ENCODE results near the gene TTC24. TPM values are rescaled to one million over a fixed set of nuclear protein-coding genes. Genes with fewer than 3 reads are reported as not detected.
"Not testable (repeated sequence)": the region's sequence is repeated elsewhere in the genome, so short reads cannot be mapped to it uniquely, and the experiment has no call there.

Gene TTC24
- total and polyA plus RNA-seq, 3 experiments from 2014 or later = 2.3 to 7.4 (median 7.3) TPM

- Mint-ChIP-seq H3K9me3 (no peaks in the 10 kb centered on the region), H3K4me1 (peaks cover 2 to 5% (median 4%) of the 10 kb centered on the region in 3 donors), H3K4me3 (no peak overlapping the region), H3K27me3 (no peaks in the 10 kb centered on the region), H3K36me3 (peaks cover 0 to 3% (median 0%) of the 10 kb centered on the region in 3 donors), H3K27ac (peak overlapping the region in 1 of 8 donors; percentile 0)
- H3K9me3 ChIP-seq (ENCODE audit: low read length) = no peaks in the 10 kb centered on the region
- no peaks in the 10 kb centered on the region for H3K27me3 ChIP-seq (ENCODE audit: insufficient read depth, low read length, poor library complexity, severe bottlenecking)
- ChIA-PET CTCF (interaction anchor here (1.1 to 1.4 kb wide), 2 partner anchors 49 to 69 kb away, joined by 3 read pairs; no protein-coding TSS in a partner anchor), POLR2A (no interaction called here)
- H3K27ac ChIP-seq (ENCODE audit: low read depth, low read length) = no peak overlapping the region
- no peaks in the 10 kb centered on the region for H3K36me3 ChIP-seq (ENCODE audit: insufficient read depth, low read length)
- H3K4me3 ChIP-seq (ENCODE audit: low read length) = no peak overlapping the region
- no peak for DNase-seq
- H3K4me1 ChIP-seq (ENCODE audit: insufficient read depth, low read length) = no peaks in the 10 kb centered on the region
These were observed 29.7 kb upstream of the TTC24 start for GRCh38 chr1:156549831-156550230.

DNA sequence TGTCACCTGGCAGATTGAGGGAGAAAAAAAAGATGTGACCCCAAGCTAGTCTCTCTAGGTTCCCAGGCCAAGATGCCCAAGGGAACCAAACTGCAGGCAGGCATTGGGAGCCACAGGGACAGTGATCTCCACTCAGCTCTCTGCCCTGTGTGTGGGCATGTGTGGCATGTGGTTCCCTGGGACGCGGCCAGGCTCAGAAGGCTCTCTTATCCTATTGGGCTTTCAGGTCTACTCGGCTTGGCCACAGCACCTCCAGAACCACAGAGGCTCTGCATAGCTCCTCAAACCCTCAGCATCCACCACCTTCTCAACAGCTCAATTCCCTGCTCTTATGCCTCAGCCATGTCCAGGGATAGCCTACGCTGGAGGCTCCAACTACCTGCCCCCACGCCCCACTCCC, 29.2 kb upstream of the TTC24 start:
- H3K27me3 Mint-ChIP-seq = no peaks in the 10 kb centered on the region
- Histone ChIP-seq H3K4me1 (ENCODE audit: insufficient read depth, low read length) (no peaks in the 10 kb centered on the region), H3K36me3 (ENCODE audit: insufficient read depth, low read length) (no peaks in the 10 kb centered on the region), H3K9me3 (ENCODE audit: low read length) (no peaks in the 10 kb centered on the region), H3K27ac (ENCODE audit: low read depth, low read length) (no peak overlapping the region), H3K4me3 (ENCODE audit: low read length) (no peak overlapping the region), H3K27me3 (ENCODE audit: insufficient read depth, low read length, poor library complexity, severe bottlenecking) (no peaks in the 10 kb centered on the region)
- CTCF ChIA-PET = interaction anchor here (1.1 to 1.4 kb wide), 2 partner anchors 49 to 70 kb away, joined by 3 read pairs; no protein-coding TSS in a partner anchor
- peaks cover 0 to 3% (median 0%) of the 10 kb centered on the region in 3 donors for H3K36me3 Mint-ChIP-seq
- H3K4me1 Mint-ChIP-seq = peaks cover 2 to 5% (median 4%) of the 10 kb centered on the region in 3 donors
- no peak overlapping the region for H3K4me3 Mint-ChIP-seq
- POLR2A ChIA-PET = no interaction called here
- peak overlapping the region in 1 of 8 donors; percentile 69 for H3K27ac Mint-ChIP-seq
- no peaks in the 10 kb centered on the region for H3K9me3 Mint-ChIP-seq
- DNase-seq = no peak

GRCh38 chr1:156551066-156551643, 28.4 kb upstream of the TTC24 start:
- ChIA-PET CTCF (interaction anchor here (1.0 to 1.2 kb wide), 2 partner anchors 50 to 165 kb away, joined by 3 read pairs; partner anchors contain the start of gene MEF2D), POLR2A (no interaction called here)
- H3K4me1 Mint-ChIP-seq = peaks cover 2 to 5% (median 4%) of the 10 kb centered on the region in 3 donors
- Histone ChIP-seq H3K9me3 (ENCODE audit: low read length) (no peaks in the 10 kb centered on the region), H3K27ac (ENCODE audit: low read depth, low read length) (no peak overlapping the region), H3K4me1 (ENCODE audit: insufficient read depth, low read length) (no peaks in the 10 kb centered on the region), H3K27me3 (ENCODE audit: insufficient read depth, low read length, poor library complexity, severe bottlenecking) (no peaks in the 10 kb centered on the region), H3K36me3 (ENCODE audit: insufficient read depth, low read length) (no peaks in the 10 kb centered on the region), H3K4me3 (ENCODE audit: low read length) (no peak overlapping the region)
- H3K4me3 Mint-ChIP-seq = no peak overlapping the region
- no peak for DNase-seq
- peaks cover 0 to 3% (median 0%) of the 10 kb centered on the region in 3 donors for H3K36me3 Mint-ChIP-seq
- no peaks in the 10 kb centered on the region for H3K9me3 Mint-ChIP-seq
- H3K27me3 Mint-ChIP-seq = no peaks in the 10 kb centered on the region
- peak overlapping the region in 1 of 8 donors; percentile 12 for H3K27ac Mint-ChIP-seq

- Mint-ChIP-seq H3K27ac (peak overlapping the region in 1 of 8 donors; percentile 3), H3K36me3 (peaks cover 0 to 3% (median 0%) of the 10 kb centered on the region in 3 donors), H3K4me1 (peaks cover 2 to 5% (median 4%) of the 10 kb centered on the region in 3 donors), H3K4me3 (no peak overlapping the region), H3K9me3 (no peaks in the 10 kb centered on the region), H3K27me3 (no peaks in the 10 kb centered on the region)
- Histone ChIP-seq H3K36me3 (ENCODE audit: insufficient read depth, low read length) (no peaks in the 10 kb centered on the region), H3K27me3 (ENCODE audit: insufficient read depth, low read length, poor library complexity, severe bottlenecking) (no peaks in the 10 kb centered on the region), H3K4me3 (ENCODE audit: low read length) (no peak overlapping the region), H3K9me3 (ENCODE audit: low read length) (no peaks in the 10 kb centered on the region), H3K27ac (ENCODE audit: low read depth, low read length) (no peak overlapping the region), H3K4me1 (ENCODE audit: insufficient read depth, low read length) (no peaks in the 10 kb centered on the region)
- POLR2A ChIA-PET = no interaction called here
- DNase-seq = no peak
- CTCF ChIA-PET = interaction anchor here (1.0 to 1.2 kb wide), 2 partner anchors 51 to 166 kb away, joined by 3 read pairs; partner anchors contain the start of gene MEF2D
These were observed 27.7 kb upstream of the TTC24 start for GRCh38 chr1:156551869-156552268.

DNA sequence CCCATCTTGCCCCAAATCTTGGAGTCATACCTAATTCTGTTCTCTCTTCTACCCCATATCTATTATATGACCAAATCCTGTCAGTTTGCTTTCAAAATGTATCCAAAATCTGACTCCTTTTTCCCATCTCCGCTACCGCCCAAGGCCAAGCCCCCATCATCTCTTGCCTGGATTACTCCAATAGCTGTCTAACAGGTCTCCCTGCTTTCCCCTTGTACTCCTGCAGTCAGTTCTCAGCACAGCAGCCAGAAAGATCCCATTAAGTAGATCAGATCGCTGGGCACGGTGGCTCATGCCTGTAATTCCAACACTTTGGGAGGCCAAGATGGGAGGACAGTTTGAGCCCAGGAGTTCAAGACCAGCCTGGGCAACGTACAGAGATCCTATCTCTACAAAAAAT, 27.0 kb upstream of the TTC24 start:
- Mint-ChIP-seq H3K9me3 (no peaks in the 10 kb centered on the region), H3K27me3 (no peaks in the 10 kb centered on the region), H3K4me3 (no peak overlapping the region), H3K27ac (peak overlapping the region in 2 of 8 donors; percentile 3 to 76), H3K36me3 (peaks cover 0 to 3% (median 0%) of the 10 kb centered on the region in 3 donors), H3K4me1 (peaks cover 2 to 5% (median 4%) of the 10 kb centered on the region in 3 donors)
- ChIA-PET POLR2A (no interaction called here), CTCF (no interaction called here)
- H3K27me3 ChIP-seq (ENCODE audit: insufficient read depth, low read length, poor library complexity, severe bottlenecking) = no peaks in the 10 kb centered on the region
- H3K4me1 ChIP-seq (ENCODE audit: insufficient read depth, low read length) = no peaks in the 10 kb centered on the region
- no peak overlapping the region for H3K4me3 ChIP-seq (ENCODE audit: low read length)
- H3K27ac ChIP-seq (ENCODE audit: low read depth, low read length) = no peak overlapping the region
- no peak for DNase-seq
- H3K36me3 ChIP-seq (ENCODE audit: insufficient read depth, low read length) = no peaks in the 10 kb centered on the region
- no peaks in the 10 kb centered on the region for H3K9me3 ChIP-seq (ENCODE audit: low read length)

GRCh38 chr1:156552937-156553336, 26.6 kb upstream of the TTC24 start:
- H3K4me3 ChIP-seq (ENCODE audit: low read length); H3K36me3 Mint-ChIP-seq; H3K27ac ChIP-seq (ENCODE audit: low read depth, low read length); DNase-seq; CTCF ChIA-PET; H3K36me3 ChIP-seq (ENCODE audit: insufficient read depth, low read length); H3K9me3 Mint-ChIP-seq; H3K27me3 Mint-ChIP-seq; H3K27me3 ChIP-seq (ENCODE audit: insufficient read depth, low read length, poor library complexity, severe bottlenecking); H3K4me3 Mint-ChIP-seq; POLR2A ChIA-PET; H3K4me1 ChIP-seq (ENCODE audit: insufficient read depth, low read length); H3K4me1 Mint-ChIP-seq; H3K9me3 ChIP-seq (ENCODE audit: low read length): not testable (repeated sequence)
- peak overlapping the region in 3 of 8 donors; percentile 58 to 96 (median 59) for H3K27ac Mint-ChIP-seq

DNA sequence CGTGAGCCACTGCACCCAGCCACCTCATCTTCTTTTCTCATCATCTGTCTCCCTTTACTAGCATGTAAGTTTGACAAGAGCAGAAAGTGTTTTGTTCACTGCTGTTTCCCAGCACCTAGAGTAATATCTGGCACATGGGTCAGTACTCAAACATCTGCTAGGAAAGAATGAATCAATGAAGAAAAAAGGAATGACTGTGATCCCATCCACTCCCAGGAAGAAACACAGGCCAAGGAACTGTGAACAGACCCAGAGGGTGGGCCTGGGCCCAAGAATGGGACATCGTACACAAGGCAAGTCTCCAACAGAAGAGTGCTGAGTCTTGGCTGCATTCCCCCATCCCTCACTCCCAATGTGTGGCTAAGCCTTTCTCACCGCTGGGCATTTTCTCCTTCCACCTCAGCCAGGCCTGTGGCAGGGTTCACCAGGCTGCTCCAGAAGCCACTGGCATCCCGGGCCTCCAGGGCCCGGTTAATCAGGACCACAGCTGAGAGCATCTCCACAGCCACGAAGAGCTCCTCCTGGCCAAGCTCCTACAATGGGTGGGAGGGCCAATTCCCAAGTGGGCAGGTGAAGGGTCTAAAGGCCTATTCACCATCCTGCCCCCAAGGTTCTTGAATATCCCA, 25.6 kb upstream of the TTC24 start:
- POLR2A ChIA-PET = interaction anchor here (0.6 kb wide), 1 partner anchor 58 kb away, joined by 3 read pairs; no protein-coding TSS in a partner anchor
- no peak overlapping the region for H3K27ac ChIP-seq (ENCODE audit: low read depth, low read length)
- H3K4me3 ChIP-seq (ENCODE audit: low read length) = no peak overlapping the region
- CTCF ChIA-PET = interaction anchor here (0.7 kb wide), 1 partner anchor 13 kb away, joined by 3 read pairs; no protein-coding TSS in a partner anchor
- H3K4me1 ChIP-seq (ENCODE audit: insufficient read depth, low read length) = no peaks in the 10 kb centered on the region
- Mint-ChIP-seq H3K27me3 (no peaks in the 10 kb centered on the region), H3K27ac (peak overlapping the region in 2 of 8 donors; percentile 10 to 93), H3K4me1 (peaks cover 2 to 5% (median 4%) of the 10 kb centered on the region in 3 donors), H3K9me3 (no peaks in the 10 kb centered on the region), H3K4me3 (no peak overlapping the region), H3K36me3 (peaks cover 0 to 3% (median 0%) of the 10 kb centered on the region in 3 donors)
- no peaks in the 10 kb centered on the region for H3K36me3 ChIP-seq (ENCODE audit: insufficient read depth, low read length)
- no peaks in the 10 kb centered on the region for H3K9me3 ChIP-seq (ENCODE audit: low read length)
- no peak for DNase-seq
- H3K27me3 ChIP-seq (ENCODE audit: insufficient read depth, low read length, poor library complexity, severe bottlenecking) = no peaks in the 10 kb centered on the region

DNA sequence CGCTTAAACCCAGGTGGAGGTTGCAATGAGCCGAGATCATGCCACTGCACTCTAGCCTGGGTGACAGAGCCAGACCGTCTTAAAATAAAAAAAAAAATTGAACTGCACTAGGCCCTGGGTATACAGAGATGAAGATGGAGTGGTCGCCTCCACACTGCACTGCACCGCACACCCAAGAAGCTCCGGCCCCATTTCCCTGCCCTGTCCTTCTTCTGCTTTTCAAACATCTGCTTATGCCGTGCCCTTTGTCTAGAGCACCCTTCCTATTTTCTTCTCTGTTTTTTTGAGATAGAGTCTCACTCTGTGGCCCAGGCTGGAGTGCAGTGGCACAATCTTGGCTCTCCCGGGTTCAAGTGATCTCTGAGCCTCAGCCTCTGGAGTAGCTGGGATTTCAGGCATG, 24.6 kb upstream of the TTC24 start:
- CTCF ChIA-PET = interaction anchor here (1.1 to 1.3 kb wide), 2 partner anchors 53 to 61 kb away, joined by 3 to 4 read pairs; no protein-coding TSS in a partner anchor
- H3K4me1 ChIP-seq (ENCODE audit: insufficient read depth, low read length) = no peaks in the 10 kb centered on the region
- H3K9me3 ChIP-seq (ENCODE audit: low read length) = no peaks in the 10 kb centered on the region
- no peaks in the 10 kb centered on the region for H3K9me3 Mint-ChIP-seq
- H3K27me3 ChIP-seq (ENCODE audit: insufficient read depth, low read length, poor library complexity, severe bottlenecking) = no peaks in the 10 kb centered on the region
- H3K27me3 Mint-ChIP-seq = no peaks in the 10 kb centered on the region
- H3K27ac ChIP-seq (ENCODE audit: low read depth, low read length) = no peak overlapping the region
- H3K27ac Mint-ChIP-seq = peak overlapping the region in 1 of 8 donors; percentile 72
- peaks cover 2 to 5% (median 4%) of the 10 kb centered on the region in 3 donors for H3K4me1 Mint-ChIP-seq
- POLR2A ChIA-PET = no interaction called here
- peaks cover 0 to 3% (median 0%) of the 10 kb centered on the region in 3 donors for H3K36me3 Mint-ChIP-seq
- no peak for DNase-seq
- no peak overlapping the region for H3K4me3 Mint-ChIP-seq
- H3K36me3 ChIP-seq (ENCODE audit: insufficient read depth, low read length) = no peaks in the 10 kb centered on the region
- no peak overlapping the region for H3K4me3 ChIP-seq (ENCODE audit: low read length)

Measured in CD8-positive, alpha-beta memory T cell (primary cell).